Epithelial cell of proximal tubule (primary cell): ENCODE results near the gene TMEM212. TPM values are rescaled to one million over a fixed set of nuclear protein-coding genes. Genes with fewer than 3 reads are reported as not detected.

ENCODE experiments used
- DNase-seq: peaks from one replicate; pipeline ENCODE4 v3.0.0-alpha.2; 2011; ENCODE audit warnings: low read depth
- H3K4me3 ChIP-seq: 2 replicates; pipeline ENCODE4 v1.5.1; 2011; ENCODE audit warnings: low read depth, mild to moderate bottlenecking, low read length
- CTCF ChIP-seq: conservative IDR thresholded peaks from 2 replicates; pipeline ENCODE4 v1.5.1; 2012; ENCODE audit warnings: low read depth, mild to moderate bottlenecking, low read length
- total RNA-seq: library from RNA; depleted of rRNA; stranded (reverse); fragments of >200 nt; gene quantifications from 2 replicates; pipeline ENCODE4 v1.2.3, GENCODE V29; 2015

Gene TMEM212
- total RNA-seq, 1 donor from 2014 or later, result not detected

GRCh38 chr3:171807806-171808205 is 35.3 kb upstream of the TMEM212 start:
- no peak for DNase-seq
- no peak overlapping the region for H3K4me3 ChIP-seq
- no peak for TF ChIP-seq CTCF

- TF ChIP-seq CTCF, result no peak
- no peak for DNase-seq
- peak overlapping the region; percentile 67 for H3K4me3 ChIP-seq
These were observed 33.6 kb upstream of the TMEM212 start for GRCh38 chr3:171809611-171809860.

- peak within 1 kb of the TSS; percentile 67 for H3K4me3 ChIP-seq
- DNase-seq, result no peak
- TF ChIP-seq CTCF, result no peak
These were observed 33.1 kb upstream of the TMEM212 start, which contains the start of gene PLD1 for GRCh38 chr3:171809861-171810628. Gene PLD1, minus strand, starts transcription at chr3:171810483. Its CDS starts 72,432 bp downstream, at chr3:171738051.

GRCh38 chr3:171810629-171811294 is 32.4 kb upstream of the TMEM212 start:
- TF ChIP-seq CTCF, result no peak
- DNase-seq, result no peak
- peak overlapping the region; percentile 67 for H3K4me3 ChIP-seq

GRCh38 chr3:171811295-171811912 is 31.7 kb upstream of the TMEM212 start:
- H3K4me3 ChIP-seq, result no peak overlapping the region
- no peak for TF ChIP-seq CTCF
- no peak for DNase-seq

- no peak for DNase-seq
- no peak overlapping the region for H3K4me3 ChIP-seq
These were observed 31.2 kb upstream of the TMEM212 start for GRCh38 chr3:171811913-171812335.

More at GRCh38 chr3:171811913-171812335, 31.2 kb upstream of the TMEM212 start:
- no peak for TF ChIP-seq CTCF
